Karpas-422 (cell line): ENCODE measurements around the gene POU6F2. TPM values are rescaled to one million over a fixed set of nuclear protein-coding genes. Genes with fewer than 3 reads are reported as not detected.

Experiments
- DNase-seq: peaks from one replicate; pipeline ENCODE4 v3.0.0-alpha.2; 2015
- H2AFZ ChIP-seq: fragments of 200-600 bp; sonication (generic); 2 replicates; pipeline ENCODE4 v1.6.1; 2014; ENCODE audit warnings: antibody characterized with exemption, low read length, mixed read lengths
- H3K27ac ChIP-seq: fragments of 200-600 bp; sonication (generic); 2 replicates; pipeline ENCODE4 v1.5.1; 2014; ENCODE audit warnings: mild to moderate bottlenecking, low read length, moderate library complexity
- H3K27me3 ChIP-seq: fragments of 200-600 bp; sonication (generic); 2 replicates; pipeline ENCODE4 v1.6.1; 2014; ENCODE audit warnings: low read length, mixed read lengths
- H3K36me3 ChIP-seq: fragments of 200-600 bp; sonication (generic); 2 replicates; pipeline ENCODE4 v1.6.1; 2014; ENCODE audit warnings: low read length, mixed read lengths; ENCODE audit not compliant: insufficient read depth
- H3K4me1 ChIP-seq: fragments of 200-600 bp; sonication (generic); 2 replicates; pipeline ENCODE4 v1.6.1; 2014; ENCODE audit warnings: mild to moderate bottlenecking, low read length, mixed read lengths
- H3K4me2 ChIP-seq: fragments of 200-600 bp; sonication (generic); 2 replicates; pipeline ENCODE4 v1.6.1; 2014; ENCODE audit warnings: low read length, low read depth, mild to moderate bottlenecking; ENCODE audit not compliant: poor library complexity, severe bottlenecking
- H3K4me3 ChIP-seq: fragments of 200-600 bp; sonication (generic); 2 replicates; pipeline ENCODE4 v1.5.1; 2014; ENCODE audit warnings: mild to moderate bottlenecking, antibody characterized with exemption, low read length, mixed read lengths
- H3K79me2 ChIP-seq: fragments of 200-600 bp; sonication (generic); 2 replicates; pipeline ENCODE4 v1.6.1; 2014; ENCODE audit warnings: mild to moderate bottlenecking, low read length, mixed read lengths
- H3K9ac ChIP-seq: fragments of 200-600 bp; sonication (generic); 2 replicates; pipeline ENCODE4 v1.6.0; 2014; ENCODE audit warnings: low read length
- H3K9me2 ChIP-seq: fragments of 200-600 bp; sonication (generic), shearing (Covaris generic); replicated peaks from 2 replicates; pipeline ENCODE4 v1.6.0; 2014; ENCODE audit warnings: mild to moderate bottlenecking, low read length, moderate library complexity; ENCODE audit not compliant: insufficient read depth
- H3K9me3 ChIP-seq: fragments of 300-700, 200-600 bp; sonication (generic); 2 replicates; pipeline ENCODE4 v1.6.1; 2014; ENCODE audit warnings: low read length, mixed read lengths
- H4K20me1 ChIP-seq: fragments of 200-600 bp; sonication (generic); 2 replicates; pipeline ENCODE4 v1.6.1; 2014; ENCODE audit warnings: mild to moderate bottlenecking, antibody characterized with exemption, low read length, low read depth; ENCODE audit not compliant: insufficient read depth
- total RNA-seq: library from RNA; depleted of rRNA; stranded (reverse); fragments of >200 nt; shearing (Covaris generic); gene quantifications from 2 replicates; pipeline ENCODE4 v1.2.3, GENCODE V29; 2014; ENCODE audit warnings: low replicate concordance

POU6F2 gene
- total RNA-seq, 1 experiment from 2014 or later: not detected

DNA sequence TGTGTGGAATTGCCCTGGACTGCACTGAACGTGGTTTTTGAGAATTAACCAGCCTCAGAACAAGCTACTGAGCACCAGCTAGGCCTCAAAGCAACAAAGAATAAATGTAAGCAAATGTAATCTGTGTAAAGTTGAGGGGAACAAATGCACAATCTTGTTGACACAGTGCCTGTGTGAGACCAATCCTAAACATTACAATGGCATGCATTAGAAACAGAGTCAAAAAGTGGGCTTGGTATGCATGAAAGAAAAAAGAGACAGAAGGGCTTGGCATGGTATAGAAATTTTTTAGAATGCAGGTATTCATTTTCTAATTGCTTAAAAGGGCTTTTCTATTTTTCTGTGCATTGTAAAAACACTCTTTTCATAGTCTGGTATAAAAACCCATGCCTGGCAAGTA is 224.3 kb downstream of the POU6F2 start:
- H3K9ac ChIP-seq: no peak overlapping the region

DNA sequence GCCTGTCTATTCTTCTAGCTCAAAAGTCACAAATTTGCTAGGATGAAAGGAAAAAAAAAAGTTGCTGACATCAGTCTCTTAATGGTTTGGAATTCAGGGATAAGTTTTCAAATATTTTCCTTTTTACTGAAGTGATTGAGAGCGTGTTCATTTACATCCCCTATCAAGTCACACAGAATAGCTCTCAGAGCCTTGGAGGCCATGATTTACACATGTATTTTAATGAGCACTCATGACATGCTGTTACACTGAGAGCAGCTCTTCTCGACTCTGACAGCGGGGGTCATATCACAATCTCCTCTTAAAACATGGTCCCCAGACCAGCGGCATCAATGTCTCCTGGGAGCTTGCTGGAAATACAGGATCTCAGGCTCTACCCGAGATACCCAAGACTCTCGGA is 232.7 kb downstream of the POU6F2 start:
- H3K79me2 ChIP-seq: no peaks in the 10 kb centered on the region
- H3K4me3 ChIP-seq: no peak overlapping the region
- H3K4me1 ChIP-seq: no peaks in the 10 kb centered on the region
- no peaks in the 10 kb centered on the region for H3K9me2 ChIP-seq
- no peak overlapping the region for H3K27ac ChIP-seq
- no peaks in the 10 kb centered on the region for H4K20me1 ChIP-seq
- H3K9ac ChIP-seq: no peak overlapping the region
- DNase-seq: no peak
- no peaks in the 10 kb centered on the region for H3K9me3 ChIP-seq
- no peak overlapping the region for H2AFZ ChIP-seq
- H3K36me3 ChIP-seq: no peaks in the 10 kb centered on the region
- no peak overlapping the region for H3K4me2 ChIP-seq
- H3K27me3 ChIP-seq: no peaks in the 10 kb centered on the region

More for the DNA sequence above, 224.3 kb downstream of the POU6F2 start:
- DNase-seq: no peak
- Histone ChIP-seq H3K4me2 (no peak overlapping the region), H3K36me3 (no peaks in the 10 kb centered on the region), H3K4me1 (no peaks in the 10 kb centered on the region), H3K9me2 (no peaks in the 10 kb centered on the region), H3K79me2 (no peaks in the 10 kb centered on the region), H4K20me1 (no peaks in the 10 kb centered on the region), H3K27ac (no peak overlapping the region), H2AFZ (no peak overlapping the region), H3K27me3 (no peaks in the 10 kb centered on the region), H3K4me3 (no peak overlapping the region), H3K9me3 (no peaks in the 10 kb centered on the region)

DNA sequence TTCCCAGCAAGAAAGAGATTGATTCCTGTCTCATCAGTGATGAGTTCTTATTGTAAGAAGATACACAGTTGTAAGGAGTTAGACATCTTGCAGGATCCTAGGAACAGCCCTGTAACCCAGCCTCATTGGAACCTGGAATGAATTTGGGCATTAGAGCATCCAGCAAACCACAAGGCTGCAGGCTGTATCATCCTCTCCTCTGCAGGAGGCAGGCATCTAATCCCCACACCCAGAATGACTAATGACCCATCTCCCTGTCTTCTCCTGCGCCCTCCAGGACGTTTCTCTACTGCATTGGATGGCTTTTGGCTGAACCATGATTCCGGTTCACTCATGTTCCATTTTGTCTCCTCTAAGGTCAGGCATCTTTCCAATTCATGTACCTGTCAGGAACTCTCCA is 233.9 kb downstream of the POU6F2 start:
- no peaks in the 10 kb centered on the region for H3K9me3 ChIP-seq
- no peak overlapping the region for H3K4me3 ChIP-seq
- no peaks in the 10 kb centered on the region for H3K36me3 ChIP-seq
- no peak for DNase-seq
- no peak overlapping the region for H3K4me2 ChIP-seq
- no peaks in the 10 kb centered on the region for H3K27me3 ChIP-seq
- no peaks in the 10 kb centered on the region for H4K20me1 ChIP-seq
- no peaks in the 10 kb centered on the region for H3K79me2 ChIP-seq
- no peak overlapping the region for H2AFZ ChIP-seq
- no peak overlapping the region for H3K9ac ChIP-seq
- no peaks in the 10 kb centered on the region for H3K4me1 ChIP-seq
- H3K9me2 ChIP-seq: no peaks in the 10 kb centered on the region
- H3K27ac ChIP-seq: no peak overlapping the region

DNA sequence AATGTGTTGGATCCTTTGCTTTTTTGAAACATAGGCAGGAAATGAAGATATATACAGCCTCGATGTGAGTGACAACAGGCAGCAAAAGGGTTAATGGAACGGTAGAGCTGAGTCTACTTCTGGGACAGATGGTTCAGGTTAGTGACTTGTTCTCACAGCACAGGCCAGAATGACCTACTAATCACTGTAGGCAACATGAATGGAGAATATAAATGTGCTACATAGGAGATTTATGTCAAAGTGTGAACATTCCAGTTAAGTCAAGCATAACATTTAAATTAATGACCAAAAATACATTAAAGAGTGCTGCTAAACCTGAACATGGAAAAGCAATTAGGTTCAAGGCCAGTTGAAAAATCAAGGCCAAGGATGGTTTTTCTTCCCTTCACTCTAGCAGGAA is 235.2 kb downstream of the POU6F2 start:
- Histone ChIP-seq H3K9me3 (no peaks in the 10 kb centered on the region), H3K9ac (no peak overlapping the region), H3K4me3 (no peak overlapping the region), H3K9me2 (no peaks in the 10 kb centered on the region), H2AFZ (no peak overlapping the region), H3K4me2 (no peak overlapping the region), H3K27me3 (no peaks in the 10 kb centered on the region), H4K20me1 (no peaks in the 10 kb centered on the region), H3K4me1 (no peaks in the 10 kb centered on the region), H3K27ac (no peak overlapping the region), H3K79me2 (no peaks in the 10 kb centered on the region), H3K36me3 (no peaks in the 10 kb centered on the region)
- DNase-seq: no peak

DNA sequence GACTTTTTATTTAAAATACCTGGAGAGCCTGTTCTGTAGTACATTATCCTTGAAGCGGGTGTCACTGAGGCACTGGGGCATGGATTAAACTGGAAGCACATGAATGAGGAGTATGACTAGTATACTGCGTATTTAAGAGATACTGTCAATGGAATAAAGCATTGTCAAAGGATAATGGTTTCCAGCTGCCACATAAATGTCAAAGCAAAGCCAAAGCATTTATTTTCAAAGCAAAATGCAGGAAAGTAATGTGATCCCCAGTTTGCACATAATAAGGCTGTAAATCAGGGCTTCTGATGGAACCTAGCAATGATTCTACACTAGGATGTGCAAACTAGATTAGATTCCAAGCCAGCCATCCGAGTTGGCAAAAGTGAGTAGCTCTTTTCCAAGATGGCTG is 240.1 kb downstream of the POU6F2 start:
- no peak overlapping the region for H3K9ac ChIP-seq

DNA sequence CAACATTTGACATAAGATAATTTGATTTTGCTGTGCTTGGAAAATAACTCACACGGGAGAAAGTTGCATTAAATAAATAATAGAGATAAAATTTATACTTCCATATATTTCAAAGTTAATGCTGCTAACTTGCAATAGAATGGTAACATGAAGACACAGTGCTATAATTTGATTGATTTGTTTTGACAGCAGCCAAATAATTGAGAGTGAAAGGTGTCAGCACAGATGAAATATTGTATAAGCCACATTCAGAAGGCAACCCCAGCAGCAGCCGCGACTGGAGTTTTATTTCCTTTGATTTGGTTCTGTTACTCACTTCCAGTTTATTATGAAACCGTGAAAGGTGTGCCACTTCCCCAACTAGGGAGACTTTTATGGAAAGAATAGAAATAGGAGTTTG is 242.2 kb downstream of the POU6F2 start:
- Histone ChIP-seq H3K4me3 (no peak overlapping the region), H3K9ac (no peak overlapping the region), H3K9me2 (no peaks in the 10 kb centered on the region), H3K9me3 (no peaks in the 10 kb centered on the region), H3K27ac (no peak overlapping the region), H4K20me1 (no peaks in the 10 kb centered on the region), H3K79me2 (no peaks in the 10 kb centered on the region), H3K4me1 (no peaks in the 10 kb centered on the region), H2AFZ (no peak overlapping the region), H3K4me2 (no peak overlapping the region), H3K36me3 (no peaks in the 10 kb centered on the region), H3K27me3 (0 out of 2 replicates have a peak, but pooled peaks cover 4% of the 10 kb centered on the region)
- DNase-seq: no peak

More for the DNA sequence above, 240.1 kb downstream of the POU6F2 start:
- Histone ChIP-seq H3K79me2 (no peaks in the 10 kb centered on the region), H3K4me1 (no peaks in the 10 kb centered on the region), H4K20me1 (no peaks in the 10 kb centered on the region), H3K9me2 (no peaks in the 10 kb centered on the region), H3K27ac (no peak overlapping the region), H3K4me3 (no peak overlapping the region), H3K27me3 (0 out of 2 replicates have a peak, but pooled peaks cover 4% of the 10 kb centered on the region), H3K9me3 (no peaks in the 10 kb centered on the region), H2AFZ (no peak overlapping the region), H3K4me2 (no peak overlapping the region), H3K36me3 (no peaks in the 10 kb centered on the region)
- no peak for DNase-seq

DNA sequence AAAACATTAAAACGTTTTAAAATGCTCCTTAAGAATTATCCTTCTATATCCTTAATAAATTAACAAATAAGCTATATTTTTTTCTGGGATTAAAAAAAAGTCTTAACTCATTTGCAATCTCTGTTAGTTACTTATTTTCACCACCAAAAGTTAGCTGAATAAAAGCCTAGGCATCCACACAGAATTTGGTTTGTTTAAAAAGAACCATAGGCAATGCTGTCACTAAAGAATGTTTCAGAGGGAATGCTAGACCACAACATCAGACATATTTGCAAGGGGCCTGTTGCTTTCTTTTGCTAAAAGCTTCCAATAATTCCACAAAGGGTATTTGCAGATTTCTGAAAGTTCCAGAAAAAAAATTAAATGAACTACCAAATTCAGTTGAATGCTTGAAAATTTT is 244.2 kb downstream of the POU6F2 start:
- no peak overlapping the region for H3K4me2 ChIP-seq
- no peak overlapping the region for H3K27ac ChIP-seq
- no peaks in the 10 kb centered on the region for H4K20me1 ChIP-seq
- no peak overlapping the region for H3K9ac ChIP-seq
- H3K9me2 ChIP-seq: no peaks in the 10 kb centered on the region
- no peaks in the 10 kb centered on the region for H3K4me1 ChIP-seq
- H3K4me3 ChIP-seq: no peak overlapping the region
- H2AFZ ChIP-seq: no peak overlapping the region
- no peaks in the 10 kb centered on the region for H3K79me2 ChIP-seq
- no peaks in the 10 kb centered on the region for H3K36me3 ChIP-seq
- 0 out of 2 replicates have a peak, but pooled peaks cover 4% of the 10 kb centered on the region for H3K27me3 ChIP-seq
- DNase-seq: no peak
- no peaks in the 10 kb centered on the region for H3K9me3 ChIP-seq

DNA sequence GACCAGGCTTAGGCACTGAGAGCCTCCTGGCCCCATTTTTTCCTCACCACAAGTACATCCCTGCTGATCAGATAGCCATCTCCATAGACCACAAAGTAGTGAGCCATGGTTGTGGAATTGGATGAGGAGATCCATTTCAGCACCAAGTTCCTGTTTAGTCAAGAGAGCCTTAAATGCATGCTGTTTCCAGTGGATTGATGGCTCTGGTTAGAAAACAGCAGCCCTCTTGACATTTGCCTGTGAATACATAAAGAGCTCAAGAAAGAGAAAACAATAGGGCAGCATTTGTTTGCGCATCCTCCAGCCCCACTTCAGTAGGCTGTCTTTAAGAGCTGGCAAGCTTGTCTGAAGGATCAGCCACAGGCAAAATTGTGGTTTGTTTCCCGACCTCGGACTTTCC is 251.2 kb downstream of the POU6F2 start:
- H3K9me3 ChIP-seq: no peaks in the 10 kb centered on the region
- no peak for DNase-seq
- no peaks in the 10 kb centered on the region for H3K4me1 ChIP-seq
- H2AFZ ChIP-seq: no peak overlapping the region
- H3K79me2 ChIP-seq: no peaks in the 10 kb centered on the region
- H3K27ac ChIP-seq: no peak overlapping the region
- no peak overlapping the region for H3K9ac ChIP-seq
- H3K4me2 ChIP-seq: no peak overlapping the region
- no peaks in the 10 kb centered on the region for H4K20me1 ChIP-seq
- H3K9me2 ChIP-seq: no peaks in the 10 kb centered on the region
- H3K36me3 ChIP-seq: no peaks in the 10 kb centered on the region
- no peaks in the 10 kb centered on the region for H3K27me3 ChIP-seq
- H3K4me3 ChIP-seq: no peak overlapping the region
